BJ (cell line): ENCODE data around the gene GHDC. TPM values are rescaled to one million over a fixed set of nuclear protein-coding genes. Genes with fewer than 3 reads are reported as not detected.
"Not testable (repeated sequence)": the region's sequence is repeated elsewhere in the genome, so short reads cannot be mapped to it uniquely, and the experiment has no call there.

Experiments used
- CTCF ChIA-PET: fragments of 350-600 bp; formaldehyde crosslinking; extraction: SDS; loops from one replicate; lab custom pipeline; 2021; ENCODE audit warnings: antibody characterized with exemption, inconsistent platforms; lab: Yijun Ruan, JAX
- POLR2A ChIA-PET: fragments of 300-600 bp; sonication (Branson Sonifier 250); formaldehyde crosslinking; extraction: SDS; loops from one replicate; lab custom pipeline; 2021; ENCODE audit warnings: antibody characterized with exemption; lab: Charles Lee
- DNase-seq: peaks from one replicate; pipeline ENCODE4 v3.0.0-alpha.2; 2011; ENCODE audit warnings: low read depth
- H3K27me3 ChIP-seq: 2 replicates; pipeline ENCODE4 v1.6.0; 2011; ENCODE audit warnings: low read length; ENCODE audit not compliant: control insufficient read depth, insufficient read depth
- H3K36me3 ChIP-seq: 2 replicates; pipeline ENCODE4 v1.5.1; 2011; ENCODE audit warnings: low read length; ENCODE audit not compliant: control insufficient read depth, insufficient read depth
- H3K4me3 ChIP-seq: 2 replicates; pipeline ENCODE4 v1.5.1; 2011; ENCODE audit warnings: low read depth, mild to moderate bottlenecking, control low read depth, low read length
- CTCF ChIP-seq: IDR thresholded peaks from 2 replicates; pipeline ENCODE4 v1.5.1; 2011; ENCODE audit warnings: low read depth, mild to moderate bottlenecking, control low read depth, inconsistent platforms, low read length, moderate library complexity; ENCODE audit not compliant: insufficient read depth
- polyA plus RNA-seq: library from polyadenylated mRNA; depleted of rRNA; stranded (reverse); fragments of >200 nt; gene quantifications from 2 replicates; pipeline ENCODE4 v1.2.3, GENCODE V29; 2011

The GHDC gene
- polyA plus RNA-seq, 1 experiment, result 16.5 TPM

GRCh38 chr17:42225646-42226045, 31.4 kb upstream of the GHDC start:
- DNase-seq, result no peak
- no peak overlapping the region for H3K4me3 ChIP-seq
- ChIA-PET POLR2A (no interaction called here), CTCF (interaction anchor here (0.6 kb wide), 1 partner anchor 66 kb away, joined by 3 read pairs; no protein-coding TSS in a partner anchor)
- peaks cover 11% of the 10 kb centered on the region for H3K36me3 ChIP-seq
- no peaks in the 10 kb centered on the region for H3K27me3 ChIP-seq
- no peak for TF ChIP-seq CTCF

GRCh38 chr17:42224651-42225050, 30.4 kb upstream of the GHDC start:
- ChIA-PET POLR2A (no interaction called here), CTCF (interaction anchor here (0.7 to 3.1 kb wide), 3 partner anchors 12 to 47 kb away, joined by 3 to 29 read pairs (median 5); no protein-coding TSS in a partner anchor)

GRCh38 chr17:42221886-42222745, 27.8 kb upstream of the GHDC start:
- CTCF ChIA-PET, result interaction anchor here (0.6 to 3.1 kb wide), 27 partner anchors 9 to 436 kb away, joined by 3 to 29 read pairs (median 4); partner anchors contain the start of gene GHDC
- Histone ChIP-seq H3K27me3 (no peaks in the 10 kb centered on the region), H3K4me3 (no peak overlapping the region), H3K36me3 (peaks cover 14% of the 10 kb centered on the region)
- POLR2A ChIA-PET, result interaction anchor here (0.6 kb wide), 1 partner anchor 186 kb away, joined by 11 read pairs; no protein-coding TSS in a partner anchor
- DNase-seq, result no peak
- TF ChIP-seq CTCF, result peak; percentile 77

More at GRCh38 chr17:42224651-42225050, 30.4 kb upstream of the GHDC start:
- DNase-seq, result no peak
- TF ChIP-seq CTCF, result no peak
- H3K27me3 ChIP-seq, result no peaks in the 10 kb centered on the region
- peaks cover 11% of the 10 kb centered on the region for H3K36me3 ChIP-seq
- H3K4me3 ChIP-seq, result no peak overlapping the region

GRCh38 chr17:42219280-42219679, 25.0 kb upstream of the GHDC start:
- POLR2A ChIA-PET, CTCF ChIA-PET, H3K4me3 ChIP-seq, DNase-seq, H3K27me3 ChIP-seq: not testable (repeated sequence)
- peaks cover 16% of the 10 kb centered on the region for H3K36me3 ChIP-seq

- no peak for DNase-seq
- no peak overlapping the region for H3K4me3 ChIP-seq
- TF ChIP-seq CTCF, result no peak
- ChIA-PET CTCF (interaction anchor here (1.0 to 4.7 kb wide), 2 partner anchors 9 to 24 kb away, joined by 3 to 29 read pairs; no protein-coding TSS in a partner anchor), POLR2A (no interaction called here)
- no peaks in the 10 kb centered on the region for H3K27me3 ChIP-seq
- peaks cover 11% of the 10 kb centered on the region for H3K36me3 ChIP-seq
Observed at GRCh38 chr17:42214156-42214555, 19.9 kb upstream of the GHDC start.
